Activated CD4-positive, alpha-beta T cell treated with anti-CD3 and anti-CD28 coated beads for 36 hours (primary cell): ENCODE data around the gene PLP2. TPM values are rescaled to one million over a fixed set of nuclear protein-coding genes. Genes with fewer than 3 reads are reported as not detected.

ENCODE experiments used
- ATAC-seq: fragments of 200-7000 bp; cut with Tn5 transposase; one replicate; pipeline ENCODE4 v1.10.0; 2021; ENCODE audit warnings: mild to moderate bottlenecking, moderate library complexity
- CTCF ChIA-PET: fragments of 350-600 bp; sonication (Branson Sonifier 250); formaldehyde crosslinking; loops from one replicate; lab custom pipeline; 2021; ENCODE audit warnings: antibody characterized with exemption; lab: Charles Lee
- POLR2A ChIA-PET: fragments of 350-600 bp; sonication (Branson Sonifier 250); formaldehyde crosslinking; loops from one replicate; lab custom pipeline; 2021; ENCODE audit warnings: antibody characterized with exemption, inconsistent platforms; lab: Charles Lee
- DNase-seq: peaks from one replicate; pipeline ENCODE4 v3.0.0-alpha.2; 2020
- H3K27ac Mint-ChIP-seq: one replicate; pipeline ENCODE4 v1.8.0; 2021; ENCODE audit warnings: mixed read lengths
- H3K27me3 Mint-ChIP-seq: one replicate; pipeline ENCODE4 v1.8.0; 2021; ENCODE audit warnings: mixed read lengths
- H3K36me3 Mint-ChIP-seq: one replicate; pipeline ENCODE4 v1.8.0; 2021; ENCODE audit warnings: low read depth, mixed read lengths
- H3K4me1 Mint-ChIP-seq: one replicate; pipeline ENCODE4 v1.8.0; 2021; ENCODE audit warnings: mixed read lengths
- H3K4me3 Mint-ChIP-seq: one replicate; pipeline ENCODE4 v1.8.0; 2021; ENCODE audit warnings: mild to moderate bottlenecking, moderate library complexity, mixed read lengths
- H3K9me3 Mint-ChIP-seq: one replicate; pipeline ENCODE4 v1.8.0; 2021; ENCODE audit warnings: low read depth, mixed read lengths
- intact Hi-C, 2 experiments: fragments of 100-400 bp; cut with DNase I in 1 of 2; cut with micrococcal nuclease in 1 of 2; formaldehyde crosslinking; loops; one replicate each; pipeline versions ENCODE4 v1.14.2 to v1.15.1; 2022 to 2024; cut with DNase I, micrococcal nuclease
- total RNA-seq, 2 experiments: library from RNA; stranded (reverse); gene quantifications; one replicate each; pipeline ENCODE4 v1.2.3, GENCODE V29; 2021

Gene PLP2
- total RNA-seq, 2 experiments from 2014 or later, result 174 to 202 TPM

DNA sequence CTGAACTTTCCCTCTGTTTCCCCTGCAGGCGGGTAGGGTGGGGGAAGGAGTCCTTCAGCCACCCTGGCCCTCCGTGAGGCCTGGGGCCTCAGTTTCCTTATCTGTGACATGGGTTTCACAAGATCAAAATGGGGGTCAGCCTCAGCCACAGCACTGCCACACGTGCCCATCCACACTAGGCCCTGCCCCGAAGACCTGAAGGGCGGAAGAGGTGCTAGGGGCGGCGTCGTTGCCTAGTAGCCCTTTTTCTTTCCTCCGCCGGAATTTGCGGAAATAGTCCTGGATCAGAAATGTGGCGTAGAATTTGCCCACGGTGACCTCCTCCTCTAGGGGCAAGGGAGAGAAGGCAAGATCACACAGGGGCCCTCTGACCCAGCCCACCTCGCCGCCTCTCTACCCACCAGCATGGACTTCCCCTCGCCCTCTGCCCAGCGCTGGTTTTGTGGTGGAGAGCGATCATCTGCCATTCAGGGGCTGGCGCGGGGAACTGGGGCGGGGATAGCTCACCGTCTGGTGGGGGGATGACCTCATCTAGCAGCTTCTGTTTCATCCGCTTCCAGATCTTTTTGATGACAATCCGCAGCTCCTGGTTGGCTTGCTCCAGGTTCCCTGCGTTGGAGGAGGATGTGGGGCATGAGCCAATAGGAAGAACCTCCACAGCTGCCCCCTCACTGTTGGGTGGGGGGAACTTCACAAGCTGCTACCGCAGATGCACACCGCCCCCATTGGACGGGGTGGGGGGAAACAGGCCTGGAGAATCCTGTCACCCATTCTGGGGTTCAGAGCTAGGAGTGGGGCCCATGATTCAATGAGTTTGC lies 37.9 kb downstream of the PLP2 start:
- no peak overlapping the region for H3K4me3 Mint-ChIP-seq
- no peak overlapping the region for H3K27ac Mint-ChIP-seq
- intact Hi-C loops, result no loop called here

DNA sequence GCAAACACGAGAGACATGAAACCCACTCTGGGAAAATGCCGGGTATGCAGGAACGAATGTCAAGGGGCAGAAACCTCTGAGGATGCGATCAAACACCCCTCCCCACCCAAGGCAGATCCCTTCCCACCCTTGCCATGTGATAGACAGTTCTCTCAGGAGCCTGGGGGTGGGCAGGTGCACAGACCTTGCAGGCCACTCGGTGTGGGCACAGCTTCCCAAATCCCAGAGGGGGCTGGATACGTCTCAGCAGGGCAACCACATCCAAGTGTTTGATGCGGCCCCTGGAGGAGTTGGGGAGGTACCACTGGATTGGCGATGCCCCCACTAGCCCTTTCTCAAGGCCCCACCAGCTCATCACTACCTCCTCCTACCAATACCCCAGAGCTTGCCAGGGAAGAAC lies 38.7 kb downstream of the PLP2 start:
- CTCF ChIA-PET, result no interaction called here
- Mint-ChIP-seq H3K36me3 (no peaks in the 10 kb centered on the region), H3K27me3 (no peaks in the 10 kb centered on the region), H3K4me3 (no peak overlapping the region), H3K9me3 (no peaks in the 10 kb centered on the region), H3K4me1 (no peaks in the 10 kb centered on the region), H3K27ac (no peak overlapping the region)
- DNase-seq, result no peak
- intact Hi-C loops, result no loop called here
- POLR2A ChIA-PET, result no interaction called here
- ATAC-seq, result no peak

More for the DNA sequence above, 37.9 kb downstream of the PLP2 start:
- Mint-ChIP-seq H3K4me1 (no peaks in the 10 kb centered on the region), H3K36me3 (no peaks in the 10 kb centered on the region), H3K27me3 (no peaks in the 10 kb centered on the region), H3K9me3 (no peaks in the 10 kb centered on the region)
- CTCF ChIA-PET, result no interaction called here
- peak; percentile 58 for ATAC-seq
- POLR2A ChIA-PET, result no interaction called here
- DNase-seq, result peak; percentile 33

DNA sequence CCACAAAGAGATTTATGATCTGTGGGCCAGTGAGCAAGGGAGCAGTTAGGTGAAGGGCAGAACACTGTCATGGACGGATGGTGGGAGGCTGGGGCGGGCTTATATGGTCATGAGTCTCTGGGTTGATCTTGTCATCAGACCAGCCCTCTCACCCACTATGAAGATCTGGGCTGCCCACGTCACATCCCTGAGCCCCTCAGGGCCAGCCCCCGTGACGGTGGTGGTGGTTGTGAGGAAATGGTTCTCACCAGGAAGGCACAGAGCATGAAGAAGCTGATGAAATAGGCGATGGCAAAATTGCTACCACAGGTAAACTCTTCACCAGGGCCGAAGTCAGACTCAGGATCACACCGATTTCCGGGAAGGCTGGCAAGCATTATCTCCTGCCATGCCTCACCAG lies 39.4 kb downstream of the PLP2 start:
- POLR2A ChIA-PET, result no interaction called here
- ATAC-seq (no peak), DNase-seq (no peak)
- CTCF ChIA-PET, result no interaction called here
- intact Hi-C loops, result no loop called here
- H3K27ac Mint-ChIP-seq, result no peak overlapping the region
- H3K4me1 Mint-ChIP-seq, result no peaks in the 10 kb centered on the region
- H3K27me3 Mint-ChIP-seq, result no peaks in the 10 kb centered on the region
- no peaks in the 10 kb centered on the region for H3K36me3 Mint-ChIP-seq
- no peaks in the 10 kb centered on the region for H3K9me3 Mint-ChIP-seq
- H3K4me3 Mint-ChIP-seq, result no peak overlapping the region

DNA sequence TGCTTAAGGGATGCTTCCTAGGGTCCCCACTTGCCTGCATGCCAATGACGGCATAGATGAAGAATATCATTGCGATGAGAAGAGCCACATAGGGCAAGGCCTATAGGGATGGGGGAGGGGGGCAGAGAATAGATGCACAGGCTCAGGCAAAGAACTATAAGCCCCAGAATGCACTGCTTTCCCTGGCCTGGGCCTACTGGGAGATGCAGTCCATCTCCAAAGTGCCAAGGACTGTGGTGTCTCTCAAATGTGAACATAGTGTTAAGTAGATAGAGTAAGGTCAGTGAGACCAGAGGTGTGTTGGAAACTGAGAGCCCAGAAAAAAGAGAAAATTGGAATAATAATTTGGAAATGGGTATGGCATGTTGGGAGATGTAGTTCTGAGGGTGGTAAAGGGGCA lies 40.5 kb downstream of the PLP2 start:
- ATAC-seq, result no peak
- CTCF ChIA-PET, result no interaction called here
- Mint-ChIP-seq H3K9me3 (no peaks in the 10 kb centered on the region), H3K27ac (no peak overlapping the region), H3K4me1 (no peaks in the 10 kb centered on the region), H3K27me3 (no peaks in the 10 kb centered on the region), H3K4me3 (no peak overlapping the region), H3K36me3 (no peaks in the 10 kb centered on the region)
- DNase-seq, result no peak
- POLR2A ChIA-PET, result no interaction called here
- intact Hi-C loops, result no loop called here

DNA sequence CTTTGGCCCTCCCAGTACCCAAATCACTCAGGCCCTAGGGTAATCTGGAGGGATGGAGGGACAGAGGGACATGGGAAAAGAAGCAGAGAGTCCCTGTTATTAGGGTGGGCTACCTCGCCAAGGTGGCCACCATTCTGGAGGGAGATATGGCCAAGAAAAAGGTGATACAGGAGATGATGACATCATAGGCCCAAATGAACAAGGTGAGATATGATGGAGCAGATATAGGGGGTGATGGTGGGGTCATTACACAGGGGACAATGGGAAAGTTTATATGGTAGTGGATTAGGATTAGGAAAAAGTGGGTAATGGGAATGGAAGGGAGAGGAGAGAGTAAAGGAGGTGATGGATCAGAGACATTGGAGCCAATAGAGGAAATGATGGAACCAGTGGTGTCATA lies 41.2 kb downstream of the PLP2 start:
- Mint-ChIP-seq H3K4me3 (no peak overlapping the region), H3K27ac (no peak overlapping the region), H3K4me1 (no peaks in the 10 kb centered on the region), H3K9me3 (no peaks in the 10 kb centered on the region), H3K27me3 (no peaks in the 10 kb centered on the region), H3K36me3 (no peaks in the 10 kb centered on the region)
- intact Hi-C loops, result no loop called here
- ChIA-PET POLR2A (no interaction called here), CTCF (no interaction called here)
- no peak for ATAC-seq
- DNase-seq, result no peak

DNA sequence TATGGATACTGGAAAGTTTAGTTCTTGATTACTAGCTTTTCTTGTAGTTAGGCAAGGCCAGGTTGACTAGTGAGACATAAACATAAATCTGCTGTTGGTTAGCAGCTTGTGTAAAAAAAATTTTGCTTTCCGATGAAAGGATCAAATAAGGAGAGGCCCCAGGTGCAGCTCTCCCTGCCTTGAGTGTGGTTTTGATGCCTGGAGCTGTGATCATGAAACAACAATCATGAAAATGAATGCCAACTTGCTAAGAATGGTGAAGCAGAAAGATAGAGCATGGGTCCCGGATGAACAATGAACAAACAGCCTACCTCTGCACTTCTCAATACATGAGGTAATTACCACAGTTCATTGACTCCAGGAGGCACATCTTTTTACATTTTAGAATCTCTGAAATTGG lies 42.7 kb downstream of the PLP2 start:
- no peaks in the 10 kb centered on the region for H3K27me3 Mint-ChIP-seq
- H3K4me1 Mint-ChIP-seq, result no peaks in the 10 kb centered on the region
- no peak overlapping the region for H3K4me3 Mint-ChIP-seq
- intact Hi-C loops, result no loop called here
- DNase-seq, result no peak
- CTCF ChIA-PET, result no interaction called here
- POLR2A ChIA-PET, result no interaction called here
- H3K36me3 Mint-ChIP-seq, result no peaks in the 10 kb centered on the region
- H3K9me3 Mint-ChIP-seq, result no peaks in the 10 kb centered on the region
- H3K27ac Mint-ChIP-seq, result no peak overlapping the region
- ATAC-seq, result no peak

DNA sequence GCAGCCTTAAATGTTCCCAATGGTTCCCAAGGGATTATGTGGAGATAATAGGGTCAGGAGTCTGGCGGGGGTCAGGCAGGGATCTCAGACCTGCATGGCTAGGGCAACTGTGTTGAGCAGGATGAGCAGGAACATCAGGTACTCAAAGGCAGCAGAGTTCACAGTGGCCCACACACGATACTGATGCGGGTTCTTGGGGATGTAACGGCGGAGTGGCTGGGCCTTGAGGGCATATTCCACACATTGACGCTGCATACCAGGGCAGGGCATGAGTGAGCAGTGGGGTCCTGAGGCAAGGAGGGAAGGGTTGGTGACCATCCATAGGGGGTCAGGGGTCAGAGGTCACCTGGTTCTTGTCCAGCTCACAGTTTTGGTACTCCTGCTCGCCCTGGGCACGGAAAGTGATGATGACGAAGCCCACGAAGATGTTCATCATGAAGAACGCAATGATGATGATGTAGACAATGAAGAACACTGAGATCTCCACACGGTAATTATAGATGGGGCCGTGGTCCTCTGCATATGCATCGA lies 43.4 kb downstream of the PLP2 start:
- DNase-seq (no peak), ATAC-seq (no peak)
- Mint-ChIP-seq H3K36me3 (no peaks in the 10 kb centered on the region), H3K9me3 (no peaks in the 10 kb centered on the region), H3K27ac (no peak overlapping the region), H3K4me1 (no peaks in the 10 kb centered on the region), H3K27me3 (no peaks in the 10 kb centered on the region), H3K4me3 (no peak overlapping the region)
- POLR2A ChIA-PET, result no interaction called here
- CTCF ChIA-PET, result no interaction called here
- intact Hi-C loops, result no loop called here

DNA sequence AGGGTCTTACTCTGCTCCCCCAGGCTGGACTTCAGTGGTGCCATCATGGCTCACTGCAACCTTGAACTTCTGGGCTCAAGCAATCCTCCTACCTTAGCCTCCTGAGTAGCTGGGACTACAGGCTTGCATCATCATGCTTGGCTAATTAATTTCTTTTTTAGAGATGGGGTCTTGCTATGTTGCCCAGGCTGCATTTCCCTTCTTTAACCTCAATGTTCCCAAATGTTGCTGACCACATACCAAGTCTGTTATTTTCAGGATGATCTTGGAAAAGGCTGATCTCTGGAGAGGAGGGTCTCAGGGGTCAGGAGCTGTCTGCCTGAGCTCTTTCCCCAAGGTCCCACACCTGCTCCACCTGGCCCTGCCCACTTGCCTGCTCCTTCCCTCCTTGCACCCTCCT lies 48.4 kb downstream of the PLP2 start:
- H3K36me3 Mint-ChIP-seq, result no peaks in the 10 kb centered on the region
- no peaks in the 10 kb centered on the region for H3K4me1 Mint-ChIP-seq
- DNase-seq (no peak), ATAC-seq (no peak)
- intact Hi-C loops, result no loop called here
- peaks cover 3% of the 10 kb centered on the region for H3K27me3 Mint-ChIP-seq
- ChIA-PET POLR2A (no interaction called here), CTCF (no interaction called here)
- H3K4me3 Mint-ChIP-seq, result no peak overlapping the region
- H3K9me3 Mint-ChIP-seq, result no peaks in the 10 kb centered on the region
- no peak overlapping the region for H3K27ac Mint-ChIP-seq

DNA sequence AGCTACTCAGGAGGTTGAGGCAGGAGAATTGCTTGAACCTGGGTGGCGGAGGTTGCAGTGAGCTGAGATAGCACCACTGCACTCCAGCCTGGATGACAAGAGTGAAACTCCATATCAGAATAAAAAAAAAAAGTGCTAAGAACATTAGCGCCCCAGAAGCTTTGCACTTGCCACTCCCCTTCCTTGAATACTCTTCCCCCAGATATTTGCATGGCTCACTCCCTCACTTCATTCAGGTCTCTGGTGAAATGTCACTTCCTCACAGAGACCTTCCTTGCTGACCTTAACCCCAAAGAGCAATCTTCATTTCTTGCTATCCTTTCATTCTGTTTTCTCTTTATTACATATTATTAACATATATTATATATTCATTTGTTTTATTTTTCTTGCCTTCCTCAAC lies 50.2 kb downstream of the PLP2 start:
- DNase-seq (no peak), ATAC-seq (no peak)
- CTCF ChIA-PET, result no interaction called here
- H3K4me1 Mint-ChIP-seq, result no peaks in the 10 kb centered on the region
- H3K4me3 Mint-ChIP-seq, result no peak overlapping the region
- no peaks in the 10 kb centered on the region for H3K36me3 Mint-ChIP-seq
- H3K27me3 Mint-ChIP-seq, result peaks cover 3% of the 10 kb centered on the region
- H3K9me3 Mint-ChIP-seq, result no peaks in the 10 kb centered on the region
- intact Hi-C loops, result no loop called here
- no peak overlapping the region for H3K27ac Mint-ChIP-seq
- POLR2A ChIA-PET, result no interaction called here

Other genes starting within 250 kb of the PLP2 start
- gene OTUD5, start 214.3 kb upstream of the PLP2 start, total RNA-seq, result 10 to 100 TPM; 68.0 to 98.1 TPM
- gene KCND1, start 200.1 kb upstream of the PLP2 start, total RNA-seq, result 1 to 10 TPM; 2.5 to 2.8 TPM
- gene GRIPAP1, start 169.6 kb upstream of the PLP2 start, total RNA-seq, result 10 to 100 TPM; 57.8 to 63.3 TPM
- 10 to 100 TPM; 27.1 to 27.5 TPM for gene TFE3, start 128.5 kb upstream of the PLP2 start, total RNA-seq
- gene CCDC120, start 112.9 kb upstream of the PLP2 start, total RNA-seq, result 1 to 10 TPM; 3.1 to 3.6 TPM
- gene PRAF2, start 97.9 kb upstream of the PLP2 start, total RNA-seq, result 10 to 100 TPM in 1 of 2 experiments, 1 to 10 TPM in 1; 9.1 to 11.5 TPM
- 10 to 100 TPM; 22.4 to 23.9 TPM for gene WDR45, start 92.0 kb upstream of the PLP2 start, total RNA-seq
- gene GPKOW, start 48.2 kb upstream of the PLP2 start, total RNA-seq, result 10 to 100 TPM; 17.8 to 21.2 TPM
- 1 to 10 TPM in 1 of 2 experiments, under 1 TPM in 1; 0.49 to 1.3 TPM for gene MAGIX, start 9.1 kb upstream of the PLP2 start, total RNA-seq
- 10 to 100 TPM; 22.3 to 23.0 TPM for gene PRICKLE3, start 14.5 kb downstream of the PLP2 start, total RNA-seq
- 1 to 10 TPM; 7.2 to 8.5 TPM for gene SYP, start 28.3 kb downstream of the PLP2 start, total RNA-seq
- gene CACNA1F, start 61.4 kb downstream of the PLP2 start, total RNA-seq, result under 1 TPM; 0.65 to 0.87 TPM
- gene CCDC22, start 63.6 kb downstream of the PLP2 start, total RNA-seq, result 10 to 100 TPM; 19.8 to 23.8 TPM
- gene FOXP3, start 92.8 kb downstream of the PLP2 start, total RNA-seq, result 10 to 100 TPM; 17.9 to 20.0 TPM
- gene PPP1R3F, start 97.9 kb downstream of the PLP2 start, total RNA-seq, result 1 to 10 TPM; 4.4 to 4.7 TPM
- gene GAGE10, start 131.7 kb downstream of the PLP2 start, total RNA-seq, result not detected
- not detected for gene GAGE12J, start 150.1 kb downstream of the PLP2 start, total RNA-seq
- gene GAGE13, start 159.7 kb downstream of the PLP2 start, total RNA-seq, result not detected